Type B pancreatic cell (in vitro differentiated cells): Measurements from ENCODE around the gene MZF1. TPM values are rescaled to one million over a fixed set of nuclear protein-coding genes. Genes with fewer than 3 reads are reported as not detected.

Source experiments
- DNase-seq: peaks from one replicate; pipeline ENCODE4 v3.0.0; 2021; ENCODE audit warnings: mixed read lengths; ENCODE audit not compliant: unreplicated experiment; ENCODE audit errors: extremely low spot score
- H3K27ac Mint-ChIP-seq: 2 replicates; pipeline ENCODE4 v1.8.0; 2021; ENCODE audit warnings: mild to moderate bottlenecking, mixed read lengths
- H3K27me3 Mint-ChIP-seq: 2 replicates; pipeline ENCODE4 v1.8.0; 2021; ENCODE audit warnings: mixed read lengths
- H3K36me3 Mint-ChIP-seq: 2 replicates; pipeline ENCODE4 v1.8.0; 2021; ENCODE audit warnings: mixed read lengths
- H3K4me1 Mint-ChIP-seq: one replicate; pipeline ENCODE4 v1.8.0; 2021; ENCODE audit warnings: mixed read lengths; ENCODE audit not compliant: unreplicated experiment
- H3K4me3 Mint-ChIP-seq: 2 replicates; pipeline ENCODE4 v1.8.0; 2021; ENCODE audit warnings: mild to moderate bottlenecking, mixed read lengths
- H3K9me3 Mint-ChIP-seq: 2 replicates; pipeline ENCODE4 v1.8.0; 2021; ENCODE audit warnings: mixed read lengths
- CTCF ChIP-seq: fragments of 200-600 bp; sonication (generic); conservative IDR thresholded peaks from 2 replicates; pipeline ENCODE4 v1.5.0; 2021; ENCODE audit warnings: antibody characterized with exemption, mild to moderate bottlenecking
- total RNA-seq: library from RNA; stranded (reverse); gene quantifications from 2 replicates; pipeline ENCODE4 v1.2.1, GENCODE V29; 2021; ENCODE audit warnings: low replicate concordance

The MZF1 gene
- total RNA-seq, 1 donor from 2014 or later, result 30.0 TPM

DNA sequence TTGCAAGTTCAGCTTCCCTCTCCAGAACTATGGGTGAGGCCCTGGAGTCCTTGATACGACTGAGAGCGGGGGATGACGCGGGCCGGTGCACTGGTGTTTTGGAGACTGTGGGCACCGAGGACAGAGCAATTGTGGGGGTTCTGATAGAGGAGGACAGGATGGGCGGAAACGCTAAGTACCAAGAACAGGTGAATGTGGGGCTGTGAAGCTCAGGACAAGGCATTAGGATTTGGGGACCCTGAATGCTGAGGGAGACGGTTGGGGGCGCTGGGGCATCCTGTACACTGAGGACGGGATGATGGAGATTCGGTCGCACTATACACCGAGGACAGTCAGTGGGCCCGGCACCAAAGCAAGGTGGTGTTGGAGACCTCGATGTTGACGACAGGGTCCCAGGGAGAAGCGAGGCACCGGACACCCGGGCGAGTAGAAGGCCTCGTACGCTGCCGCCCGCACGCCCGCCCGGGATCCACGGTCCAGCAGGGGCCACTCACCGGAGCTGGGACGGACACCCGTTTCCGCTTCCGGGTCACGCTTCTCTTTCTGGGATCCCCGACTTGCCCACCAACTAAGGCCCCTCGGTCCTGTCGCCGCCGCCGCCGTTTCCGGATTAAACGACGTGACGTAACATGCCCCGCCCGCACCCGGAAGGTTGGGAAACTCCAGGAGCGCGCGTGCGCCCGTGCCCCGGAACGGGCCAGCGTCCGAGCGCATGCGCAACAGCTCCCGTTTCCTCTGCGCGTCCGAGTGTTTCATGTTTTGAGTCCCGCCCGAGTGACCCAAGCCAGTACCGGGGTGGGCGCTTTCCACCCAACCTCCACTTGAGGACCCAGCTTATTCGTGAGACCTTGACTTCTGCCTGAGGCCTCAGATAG, 18.4 kb downstream of the MZF1 start, which contains the start of gene CHMP2A:
TSS of gene CHMP2A (minus strand) at position 612 of the 875 bp plus-strand sequence. CDS start 893 bp downstream, outside the sequence.
- Mint-ChIP-seq H3K4me3 (peak within 1 kb of the TSS; percentile 95), H3K4me1 (peaks cover 20% of the 10 kb centered on the region), H3K9me3 (no peaks in the 10 kb centered on the region), H3K36me3 (peaks cover 23% of the 10 kb centered on the region), H3K27ac (peak within 1 kb of the TSS; percentile 100), H3K27me3 (no peaks in the 10 kb centered on the region)
- peak; percentile 99 for DNase-seq
- TF ChIP-seq CTCF, result no peak

DNA sequence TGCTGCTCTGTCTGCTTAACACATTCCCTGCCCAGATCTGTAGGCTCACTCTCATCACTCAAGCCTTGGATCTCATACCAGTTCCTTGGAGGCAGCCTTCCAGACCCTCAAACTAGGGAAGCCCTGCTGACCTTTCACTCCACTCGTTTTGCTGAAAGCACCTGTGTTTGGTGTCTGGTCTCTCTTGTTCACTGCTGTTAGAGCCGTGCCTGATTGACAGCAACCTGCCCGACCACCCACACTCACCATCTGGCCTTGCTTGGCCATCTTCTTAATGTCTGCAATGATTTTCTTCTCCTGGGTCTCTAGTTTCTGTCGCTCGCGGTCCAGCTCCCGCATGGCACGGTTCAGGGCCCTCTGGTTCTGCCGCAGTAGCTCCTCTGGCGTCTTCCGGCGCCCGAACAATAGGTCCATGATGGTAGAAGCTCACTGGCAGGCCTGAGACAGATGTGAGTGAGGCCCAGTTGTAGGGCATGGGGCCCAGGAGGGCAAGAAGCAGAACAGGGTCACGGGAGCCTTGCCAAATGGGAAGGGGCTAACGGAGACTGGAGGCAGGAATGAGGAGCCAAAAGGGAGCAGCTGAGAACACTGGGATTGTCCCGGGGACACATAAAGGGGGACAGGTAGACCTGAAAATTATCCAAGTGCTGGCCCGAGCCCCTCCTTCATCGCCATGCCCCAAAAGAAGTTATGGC, 19.2 kb downstream of the MZF1 start:
- no peak for DNase-seq
- H3K36me3 Mint-ChIP-seq, result peaks cover 23% of the 10 kb centered on the region

DNA sequence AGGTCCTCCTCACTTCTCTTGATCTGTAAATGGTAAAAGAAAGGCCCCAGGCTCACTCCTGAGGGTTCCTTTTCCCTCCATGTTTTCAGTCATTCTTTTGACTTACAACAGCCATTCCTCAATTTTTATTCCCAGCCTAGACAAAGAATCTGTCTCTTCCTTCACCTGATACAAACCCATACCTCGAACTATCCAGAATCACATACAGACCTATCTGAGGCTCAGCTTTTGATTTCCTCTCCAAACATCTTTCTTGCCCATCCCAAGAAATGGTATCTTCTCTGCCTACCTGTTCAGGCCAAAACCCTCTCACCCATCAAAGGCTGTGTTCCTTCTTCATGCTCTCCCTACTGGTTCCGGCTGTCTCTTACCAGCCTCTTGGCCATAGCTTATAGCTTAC, 20.5 kb downstream of the MZF1 start:
- peaks cover 27% of the 10 kb centered on the region for H3K36me3 Mint-ChIP-seq
- peaks cover 20% of the 10 kb centered on the region for H3K4me1 Mint-ChIP-seq
- H3K27me3 Mint-ChIP-seq, result no peaks in the 10 kb centered on the region
- peak overlapping the region; percentile 57 for H3K27ac Mint-ChIP-seq
- no peak for TF ChIP-seq CTCF
- H3K9me3 Mint-ChIP-seq, result no peaks in the 10 kb centered on the region
- H3K4me3 Mint-ChIP-seq, result peak overlapping the region; percentile 13
- DNase-seq, result no peak

More for the DNA sequence above, 19.2 kb downstream of the MZF1 start:
- Mint-ChIP-seq H3K4me3 (peak overlapping the region; percentile 95), H3K9me3 (no peaks in the 10 kb centered on the region), H3K27ac (peak overlapping the region; percentile 99), H3K4me1 (peaks cover 20% of the 10 kb centered on the region), H3K27me3 (no peaks in the 10 kb centered on the region)
- TF ChIP-seq CTCF, result no peak

DNA sequence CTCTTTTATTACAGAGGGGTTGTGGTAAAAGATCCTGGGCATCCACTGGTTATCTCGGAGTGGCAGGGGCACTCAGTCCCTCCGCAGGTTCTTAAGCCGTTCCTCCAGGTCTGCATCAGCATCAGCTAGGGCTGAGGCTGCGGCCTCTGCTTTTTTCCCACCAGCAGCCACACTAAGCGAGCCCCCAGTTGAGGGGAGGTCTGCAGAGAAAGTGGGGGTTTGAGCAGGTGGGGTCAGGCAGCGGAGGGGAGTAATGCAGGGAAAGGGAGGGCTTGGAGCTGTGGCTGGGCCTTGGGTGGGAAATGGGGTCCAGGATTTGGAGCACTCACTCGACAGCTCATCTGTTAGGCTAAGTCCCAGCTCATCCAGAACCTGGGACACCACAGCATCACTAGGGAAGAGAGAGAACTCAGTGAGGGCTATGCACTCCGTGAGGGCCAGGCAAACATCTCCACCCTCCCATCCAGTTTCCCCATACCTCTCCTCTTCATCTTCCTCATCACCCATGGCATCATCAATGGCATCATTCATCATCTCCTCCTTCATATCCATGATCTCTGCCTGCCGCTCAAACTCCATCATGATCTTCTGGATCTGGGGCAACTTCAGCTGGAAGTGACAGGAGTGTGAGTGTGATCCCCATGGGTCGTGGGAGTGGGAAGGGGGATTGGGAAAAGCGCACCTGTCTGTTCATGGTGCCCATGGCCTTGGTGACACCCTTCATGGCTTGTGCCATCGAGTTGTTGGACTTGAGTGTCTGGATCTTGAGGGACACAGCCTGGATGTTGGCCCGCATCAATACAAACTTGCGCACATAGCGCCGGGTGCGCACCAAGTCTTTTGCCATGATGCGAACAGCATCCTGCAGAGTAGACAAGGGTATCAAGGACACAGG, 21.3 kb downstream of the MZF1 start:
- TF ChIP-seq CTCF, result no peak
- DNase-seq, result no peak
- H3K36me3 Mint-ChIP-seq, result peaks cover 27% of the 10 kb centered on the region
- no peak overlapping the region for H3K4me3 Mint-ChIP-seq
- H3K4me1 Mint-ChIP-seq, result peaks cover 21% of the 10 kb centered on the region
- H3K27me3 Mint-ChIP-seq, result no peaks in the 10 kb centered on the region
- H3K27ac Mint-ChIP-seq, result peak overlapping the region; percentile 57
- no peaks in the 10 kb centered on the region for H3K9me3 Mint-ChIP-seq

GRCh38 chr19:58551123-58551497, 22.0 kb downstream of the MZF1 start:
- peak overlapping the region; percentile 13 for H3K27ac Mint-ChIP-seq
- no peak for DNase-seq
- no peaks in the 10 kb centered on the region for H3K9me3 Mint-ChIP-seq
- no peak overlapping the region for H3K4me3 Mint-ChIP-seq
- peaks cover 28% of the 10 kb centered on the region for H3K4me1 Mint-ChIP-seq
- H3K27me3 Mint-ChIP-seq, result no peaks in the 10 kb centered on the region
- peaks cover 29% of the 10 kb centered on the region for H3K36me3 Mint-ChIP-seq
- no peak for TF ChIP-seq CTCF
